ENCODE results near the gene TAB2.

GRCh38 chr6:149327638-149328037 is 10.1 kb downstream of the TAB2 start:
- TF ChIP-seq CTCF (IDR thresholded peaks at IDR 0.05) (no peak), POLR2A (IDR thresholded peaks at IDR 0.05) (no peak)
